Colonic mucosa (tissue), 4 donors: ENCODE results near the gene GALNT10. TPM values are rescaled to one million over a fixed set of nuclear protein-coding genes. Genes with fewer than 3 reads are reported as not detected.

Experiments used
- DNase-seq: peaks from one replicate; pipeline ENCODE4 v3.0.0-alpha.2; 2020
- H3K27ac ChIP-seq: fragments of 200-600 bp; one replicate; pipeline ENCODE4 v1.8.0; 2021
- H3K27me3 ChIP-seq: fragments of 200-600 bp; one replicate; pipeline ENCODE4 v1.8.0; 2021
- H3K36me3 ChIP-seq: fragments of 200-600 bp; one replicate; pipeline ENCODE4 v1.8.0; 2021
- H3K4me1 ChIP-seq: fragments of 200-600 bp; one replicate; pipeline ENCODE4 v1.8.0; 2021; ENCODE audit warnings: mild to moderate bottlenecking
- H3K4me3 ChIP-seq: fragments of 200-600 bp; one replicate; pipeline ENCODE4 v1.8.0; 2021
- H3K9ac ChIP-seq, 2 donors: one replicate each; pipeline ENCODE4 v1.7.0; 2013; ENCODE audit warnings: control low read depth in 2 of 2, low read depth in 2 of 2, low read length in 2 of 2
- H3K9me3 ChIP-seq: fragments of 200-600 bp; one replicate; pipeline ENCODE4 v1.8.0; 2021
- intact Hi-C: fragments of 100-400 bp; cut with DNase I; formaldehyde crosslinking; loops from one replicate; pipeline ENCODE4 v1.14.1; 2022
- total RNA-seq, 2 donors: library from RNA; stranded (reverse); fragmentation: NEBNext Ultra II Directional in 1 of 2; extraction: Animal tissue kit (Norgen Biotek cat#: 25700) in 1 of 2; gene quantifications; one replicate each; pipeline ENCODE4 v1.2.1, GENCODE V29; 2021
- TF ChIP-seq, protein P1 (sequence below): fragments of 200-600 bp; IDR thresholded peaks from one replicate; pipeline ENCODE4 v1.8.0; 2022; ENCODE audit warnings: antibody characterized with exemption, mild to moderate bottlenecking
- donor health status: healthy.
- donor health status: DM: no; HTN: no; CAD: no.
- donor health status: DM: no; HTN: no; CAD: no.

GALNT10 gene
- total RNA-seq, 2 donors from 2014 or later, result 40.0 to 46.7 TPM

DNA sequence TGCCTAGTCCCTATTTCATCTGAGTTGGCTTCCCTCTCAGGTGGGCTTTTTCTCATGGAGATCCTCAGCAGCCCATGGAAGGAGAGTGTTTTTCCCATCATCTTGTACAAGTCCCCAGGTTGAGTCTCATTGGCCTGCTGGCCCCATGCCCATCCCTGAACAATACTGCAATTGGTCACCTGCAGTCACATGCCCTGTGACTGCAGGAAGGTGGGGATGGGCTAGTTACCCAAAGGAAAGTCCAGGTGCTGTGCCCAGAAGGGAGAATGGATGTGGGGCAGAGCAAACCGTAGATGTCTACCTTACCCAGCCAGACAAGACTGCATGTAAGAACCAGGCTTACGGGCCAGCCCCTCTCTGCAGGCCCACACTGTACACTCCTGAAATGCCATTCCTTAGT, 201.3 kb downstream of the GALNT10 start:
- TF ChIP-seq, protein P1, sequence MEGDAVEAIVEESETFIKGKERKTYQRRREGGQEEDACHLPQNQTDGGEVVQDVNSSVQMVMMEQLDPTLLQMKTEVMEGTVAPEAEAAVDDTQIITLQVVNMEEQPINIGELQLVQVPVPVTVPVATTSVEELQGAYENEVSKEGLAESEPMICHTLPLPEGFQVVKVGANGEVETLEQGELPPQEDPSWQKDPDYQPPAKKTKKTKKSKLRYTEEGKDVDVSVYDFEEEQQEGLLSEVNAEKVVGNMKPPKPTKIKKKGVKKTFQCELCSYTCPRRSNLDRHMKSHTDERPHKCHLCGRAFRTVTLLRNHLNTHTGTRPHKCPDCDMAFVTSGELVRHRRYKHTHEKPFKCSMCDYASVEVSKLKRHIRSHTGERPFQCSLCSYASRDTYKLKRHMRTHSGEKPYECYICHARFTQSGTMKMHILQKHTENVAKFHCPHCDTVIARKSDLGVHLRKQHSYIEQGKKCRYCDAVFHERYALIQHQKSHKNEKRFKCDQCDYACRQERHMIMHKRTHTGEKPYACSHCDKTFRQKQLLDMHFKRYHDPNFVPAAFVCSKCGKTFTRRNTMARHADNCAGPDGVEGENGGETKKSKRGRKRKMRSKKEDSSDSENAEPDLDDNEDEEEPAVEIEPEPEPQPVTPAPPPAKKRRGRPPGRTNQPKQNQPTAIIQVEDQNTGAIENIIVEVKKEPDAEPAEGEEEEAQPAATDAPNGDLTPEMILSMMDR, result no peak
- Histone ChIP-seq H3K27ac (no peak overlapping the region), H3K9ac (no peak overlapping the region), H3K4me1 (peaks cover 3% of the 10 kb centered on the region), H3K36me3 (no peaks in the 10 kb centered on the region), H3K9me3 (no peaks in the 10 kb centered on the region), H3K27me3 (no peaks in the 10 kb centered on the region), H3K4me3 (no peak overlapping the region)
- intact Hi-C loops, result no loop called here
- DNase-seq, result no peak

DNA sequence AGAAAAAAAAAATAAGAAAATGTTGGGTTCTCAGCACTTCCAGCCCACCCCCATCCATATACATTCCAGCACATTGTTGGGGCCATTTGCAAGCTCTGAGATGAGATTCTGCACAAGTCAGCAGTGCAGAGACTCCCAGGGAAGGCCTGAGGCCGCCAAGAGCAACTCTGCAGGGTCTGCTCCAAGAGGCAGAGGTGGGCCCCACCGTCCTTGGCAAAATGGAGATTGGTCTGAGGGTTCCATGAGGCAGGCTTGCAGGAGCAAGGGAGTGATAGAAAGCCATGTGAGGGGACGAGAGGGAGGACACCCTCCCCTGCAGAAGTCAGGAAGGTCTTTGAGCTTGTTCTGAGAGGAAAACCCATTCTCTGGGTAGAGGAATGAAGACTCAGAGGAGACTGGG, 203.3 kb downstream of the GALNT10 start:
- Histone ChIP-seq H3K27ac (no peak overlapping the region), H3K9me3 (no peaks in the 10 kb centered on the region), H3K9ac (no peak overlapping the region), H3K36me3 (no peaks in the 10 kb centered on the region), H3K27me3 (no peaks in the 10 kb centered on the region), H3K4me3 (no peak overlapping the region), H3K4me1 (peaks cover 6% of the 10 kb centered on the region)
- TF ChIP-seq, protein P1, result no peak
- intact Hi-C loops, result no loop called here
- DNase-seq, result no peak

DNA sequence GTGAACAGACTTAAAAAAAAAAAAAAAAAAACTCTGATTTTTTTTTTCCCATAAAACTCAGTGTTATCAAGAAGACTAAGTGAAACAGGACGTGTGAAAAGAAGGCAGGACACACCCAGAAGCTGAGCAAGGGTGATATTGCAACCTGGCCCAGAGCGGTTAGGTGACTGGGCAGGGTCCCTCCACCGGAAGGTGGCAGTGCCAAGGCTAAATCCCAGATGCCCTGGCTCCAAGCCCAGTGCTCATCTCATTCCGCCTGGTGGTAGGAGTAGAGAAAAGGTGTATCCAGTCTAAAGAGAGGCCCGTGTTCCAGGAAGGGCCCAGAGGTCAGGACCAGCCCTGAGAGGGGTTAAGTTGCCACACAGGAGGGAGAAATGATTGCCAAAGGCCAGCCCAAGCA, 203.8 kb downstream of the GALNT10 start:
- Histone ChIP-seq H3K27ac (no peak overlapping the region), H3K36me3 (no peaks in the 10 kb centered on the region), H3K27me3 (no peaks in the 10 kb centered on the region), H3K9me3 (no peaks in the 10 kb centered on the region), H3K9ac (no peak overlapping the region), H3K4me3 (no peak overlapping the region), H3K4me1 (peaks cover 6% of the 10 kb centered on the region)
- TF ChIP-seq, protein P1, result peak; percentile 12
- DNase-seq, result peak; percentile 79
- intact Hi-C loops, result no loop called here

DNA sequence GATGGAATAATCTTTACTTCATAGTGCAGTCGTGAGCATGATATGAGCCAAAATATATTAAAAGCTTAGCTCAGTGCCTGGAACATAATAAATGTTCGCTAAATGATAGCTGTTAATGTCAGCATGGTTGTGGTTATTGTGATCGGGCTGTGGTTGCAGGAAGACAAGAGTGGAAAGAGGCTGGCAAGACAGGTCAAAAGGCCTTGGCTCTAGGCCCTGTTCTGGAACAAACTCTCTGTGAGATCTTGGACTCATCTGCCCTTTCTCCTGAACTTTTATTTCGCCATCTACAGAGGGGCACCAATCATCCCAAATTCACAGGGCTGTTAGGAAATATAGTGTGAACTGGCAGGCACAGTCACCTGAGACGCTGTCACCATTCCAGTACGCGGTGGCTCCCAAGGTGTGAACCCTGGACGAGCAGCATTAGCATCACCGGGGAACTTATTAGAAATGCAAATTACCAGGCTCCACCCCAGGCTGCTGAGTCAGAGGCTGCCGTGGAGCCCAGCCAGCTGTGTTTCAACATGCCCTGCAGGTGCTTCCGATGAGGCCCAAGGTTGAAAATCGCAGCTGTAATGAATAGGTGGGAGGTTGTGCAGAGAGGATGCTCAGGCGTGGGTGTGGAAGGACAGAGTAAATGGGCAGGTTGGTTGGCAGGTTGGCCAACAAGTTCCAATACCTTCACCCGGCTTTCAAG, 205.0 kb downstream of the GALNT10 start:
- TF ChIP-seq, protein P1, result no peak
- H3K4me3 ChIP-seq, result no peak overlapping the region
- peaks cover 6% of the 10 kb centered on the region for H3K4me1 ChIP-seq
- no peaks in the 10 kb centered on the region for H3K36me3 ChIP-seq
- intact Hi-C loops, result loop anchor here (5.0 kb wide), 1 partner anchor 208 kb away; no protein-coding TSS in a partner anchor
- no peaks in the 10 kb centered on the region for H3K9me3 ChIP-seq
- H3K27me3 ChIP-seq, result no peaks in the 10 kb centered on the region
- DNase-seq, result peak; percentile 39
- no peak overlapping the region for H3K9ac ChIP-seq
- H3K27ac ChIP-seq, result no peak overlapping the region

DNA sequence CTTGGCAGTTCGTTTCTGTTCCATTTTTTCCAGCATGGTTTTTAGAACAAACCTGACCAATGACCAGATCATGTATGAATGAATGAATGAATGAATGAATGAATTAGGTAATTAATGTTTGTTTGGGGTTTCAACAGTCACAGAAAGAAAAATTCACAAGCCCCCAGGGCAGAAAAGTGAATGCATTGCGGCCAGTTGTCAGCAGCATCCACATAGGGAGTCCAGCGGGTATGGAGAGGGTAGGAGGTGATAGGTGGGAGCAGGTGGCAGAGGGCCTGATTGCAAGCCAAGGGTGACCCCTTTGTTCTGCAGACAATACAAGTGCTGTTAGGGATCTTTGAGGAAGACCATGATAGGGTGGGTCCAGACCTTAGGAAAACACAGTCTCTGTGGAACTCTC, 205.6 kb downstream of the GALNT10 start:
- no peak overlapping the region for H3K4me3 ChIP-seq
- H3K27ac ChIP-seq, result no peak overlapping the region
- H3K27me3 ChIP-seq, result no peaks in the 10 kb centered on the region
- no peaks in the 10 kb centered on the region for H3K36me3 ChIP-seq
- H3K9ac ChIP-seq, result no peak overlapping the region
- intact Hi-C loops, result loop anchor here (5.0 kb wide), 1 partner anchor 209 kb away; no protein-coding TSS in a partner anchor
- TF ChIP-seq, protein P1, result no peak
- no peak for DNase-seq
- peaks cover 6% of the 10 kb centered on the region for H3K4me1 ChIP-seq
- H3K9me3 ChIP-seq, result no peaks in the 10 kb centered on the region
